Urinary bladder (tissue), 4 donors: ENCODE measurements around the gene WHAMM. TPM values are rescaled to one million over a fixed set of nuclear protein-coding genes. Genes with fewer than 3 reads are reported as not detected.
"Not testable (repeated sequence)": the region's sequence is repeated elsewhere in the genome, so short reads cannot be mapped to it uniquely, and the experiment has no call there.

ENCODE experiments used
- DNase-seq: peaks from one replicate; pipeline ENCODE4 v3.0.0-alpha.2; 2015; ENCODE audit errors: extremely low spot score
- H3K27ac ChIP-seq: one replicate; pipeline ENCODE4 v1.5.1; 2013; ENCODE audit warnings: low read depth, mild to moderate bottlenecking, moderate library complexity
- H3K36me3 ChIP-seq: one replicate; pipeline ENCODE4 v1.6.1; 2013; ENCODE audit warnings: mild to moderate bottlenecking, moderate library complexity; ENCODE audit not compliant: insufficient read depth
- H3K4me1 ChIP-seq: one replicate; pipeline ENCODE4 v1.6.1; 2013; ENCODE audit warnings: mild to moderate bottlenecking, moderate library complexity; ENCODE audit not compliant: insufficient read depth
- H3K4me3 ChIP-seq: one replicate; pipeline ENCODE4 v1.5.1; 2013; ENCODE audit warnings: low read depth, low read length
- WGBS: extraction: QIAGEN DNeasy Blood & Tissue Kit; methylation state at CpG from one replicate; pipeline ENCODE4 v1.1.7; 2013; 5-methylcytosine and 5-hydroxymethylcytosine counted together
- polyA plus RNA-seq: library from polyadenylated mRNA; stranded (reverse); fragments of 200-250 nt; gene quantifications from one replicate; pipeline ENCODE4 v1.2.3, GENCODE V29; 2013
- total RNA-seq: library from RNA; depleted of rRNA; stranded (reverse); fragments of >200 nt; gene quantifications from one replicate; pipeline ENCODE4 v1.2.3, GENCODE V29; 2014
- donor health status: healthy with polysubstance abuse.
- donor health status: healthy.

The WHAMM gene
- total and polyA plus RNA-seq, 2 donors: 5.2 to 6.9 TPM

DNA sequence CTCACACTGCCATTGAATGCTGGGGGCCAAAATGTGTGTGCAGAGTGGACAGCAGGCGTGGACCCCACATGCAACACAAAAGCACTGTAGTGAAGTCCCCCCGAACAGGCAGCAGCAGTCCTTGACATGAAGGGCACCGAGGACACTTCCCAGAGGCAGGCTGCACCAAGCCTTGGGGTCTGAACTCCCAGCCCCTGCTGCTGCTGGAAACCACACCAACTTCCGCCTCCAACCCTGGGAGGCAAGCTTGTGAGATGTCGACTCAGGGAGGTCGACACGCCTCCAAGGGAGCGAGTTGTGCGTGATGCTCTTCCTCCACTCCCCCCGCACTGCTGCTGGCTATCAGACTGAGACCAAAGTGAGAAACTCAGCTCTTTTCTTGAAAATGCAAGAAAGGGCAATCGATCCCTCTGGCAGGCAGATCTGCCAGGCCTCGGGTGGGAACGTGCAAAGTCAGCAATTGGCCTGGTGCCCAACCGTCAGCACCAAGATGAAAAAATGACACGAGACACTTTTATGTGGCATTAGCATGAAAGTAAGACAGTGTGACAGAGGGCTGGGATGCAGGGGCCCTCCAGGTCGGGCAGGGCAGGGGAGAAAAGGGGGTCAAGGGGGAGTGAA is 43.6 kb downstream of the WHAMM start:
- H3K4me1 ChIP-seq: no peaks in the 10 kb centered on the region
- no peak for DNase-seq
- 63% methylated on average over 16 of the region's 16 CpGs for WGBS

DNA sequence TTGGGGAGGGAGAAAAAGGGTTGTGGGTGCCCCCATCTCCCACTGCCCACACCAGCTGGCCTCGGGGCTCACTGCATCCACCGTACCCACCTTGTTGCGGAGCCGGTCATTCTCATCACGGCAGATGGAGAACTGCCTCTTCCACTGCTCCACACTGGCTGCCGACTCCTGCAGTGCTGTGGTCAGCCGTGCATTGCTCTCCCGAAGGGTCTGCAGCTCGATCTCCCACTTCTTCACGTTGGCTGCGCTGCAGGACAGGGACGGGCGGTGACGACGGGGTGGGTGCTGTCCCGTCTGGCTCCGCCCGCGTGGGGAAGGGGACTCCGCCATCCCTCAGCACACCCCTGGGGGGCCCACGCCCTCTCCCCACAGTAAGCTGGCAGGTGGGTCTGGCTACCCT is 45.1 kb downstream of the WHAMM start:
- 91% methylated on average over 21 of the region's 21 CpGs for WGBS
- H3K27ac ChIP-seq: no peak overlapping the region
- no peaks in the 10 kb centered on the region for H3K36me3 ChIP-seq
- no peaks in the 10 kb centered on the region for H3K4me1 ChIP-seq
- DNase-seq: no peak
- no peak overlapping the region for H3K4me3 ChIP-seq

More for the DNA sequence above, 43.6 kb downstream of the WHAMM start:
- Histone ChIP-seq H3K27ac (no peak overlapping the region), H3K4me3 (no peak overlapping the region), H3K36me3 (no peaks in the 10 kb centered on the region)

DNA sequence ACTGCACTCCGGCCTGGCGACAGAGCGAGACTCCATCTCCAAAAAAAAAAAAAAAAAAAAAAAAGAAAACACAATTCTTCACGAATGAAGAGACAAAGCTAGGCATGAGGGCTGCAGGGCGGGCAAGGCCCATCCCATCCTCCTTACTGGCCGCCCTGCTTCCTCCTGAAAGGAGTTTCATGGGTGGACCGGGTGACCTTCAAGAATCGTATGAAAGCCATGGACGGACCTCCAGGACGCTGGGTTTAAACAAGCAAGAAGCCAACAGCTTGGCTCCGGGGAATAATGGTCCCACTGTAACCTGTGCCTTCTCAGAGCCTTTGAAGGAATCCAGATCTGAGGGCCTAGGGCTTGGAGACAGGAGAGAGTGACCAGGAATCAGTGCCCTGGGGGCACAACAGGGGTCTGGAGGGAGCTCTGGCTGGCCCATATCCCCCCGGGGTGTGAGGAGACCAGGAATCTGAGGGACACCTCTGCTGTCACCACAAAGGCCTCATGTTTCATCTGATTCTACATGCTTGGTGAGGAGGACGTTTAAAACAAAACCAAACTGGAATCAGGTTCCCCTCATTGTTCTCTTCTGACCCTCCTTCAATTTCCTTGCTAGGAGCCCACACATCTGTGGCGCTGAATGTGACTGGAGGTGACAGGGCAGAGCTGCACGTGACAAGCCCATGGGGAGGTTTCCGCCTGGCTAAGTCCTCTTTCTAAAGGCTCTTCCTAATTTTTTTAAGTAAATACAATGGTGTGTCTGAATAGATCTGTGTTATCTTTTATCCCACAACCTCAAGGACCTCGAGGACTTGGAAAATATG is 46.1 kb downstream of the WHAMM start:
- WGBS: 82% methylated on average over 17 of the region's 17 CpGs
- Histone ChIP-seq H3K36me3 (no peaks in the 10 kb centered on the region), H3K4me1 (no peaks in the 10 kb centered on the region), H3K27ac (no peak overlapping the region), H3K4me3 (no peak overlapping the region)
- DNase-seq: no peak

DNA sequence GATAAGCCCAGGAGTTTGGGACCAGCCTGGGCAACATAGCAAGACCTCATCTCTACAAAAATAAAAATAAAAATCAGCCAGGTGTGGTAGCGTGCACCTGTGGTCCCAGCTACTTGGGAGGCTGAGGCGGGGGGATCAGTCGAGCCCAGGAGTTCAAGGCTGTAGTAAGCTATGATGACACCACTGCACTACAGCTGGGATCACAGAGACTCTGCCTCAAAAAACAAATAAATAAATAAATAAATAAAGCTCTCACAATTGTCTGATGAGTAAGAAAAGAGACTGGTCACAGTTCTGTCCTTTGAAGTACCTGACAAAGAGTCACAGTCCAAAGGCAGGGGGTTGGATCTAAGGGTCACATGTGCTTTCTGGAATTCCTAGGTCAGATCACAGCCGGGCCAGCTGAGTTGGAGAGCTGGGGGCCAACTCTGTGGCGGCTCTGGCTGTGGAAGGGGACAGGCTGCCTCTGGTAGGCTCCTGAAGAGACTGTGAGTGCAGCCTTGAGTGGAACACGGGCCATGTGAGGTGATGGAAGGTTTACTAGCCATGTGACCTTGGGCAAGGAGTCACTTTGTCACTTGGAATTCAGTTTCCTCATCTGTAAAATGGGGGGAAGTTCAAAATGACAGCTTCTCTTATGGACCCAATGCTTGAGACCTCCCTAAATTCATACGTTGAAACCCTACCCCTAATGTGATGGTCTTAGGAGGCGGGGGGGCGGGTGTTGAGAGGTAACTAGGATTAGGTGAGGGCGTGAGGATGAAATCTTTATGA is 47.2 kb downstream of the WHAMM start:
- Histone ChIP-seq H3K4me3 (no peak overlapping the region), H3K27ac (no peak overlapping the region), H3K4me1 (no peaks in the 10 kb centered on the region), H3K36me3 (no peaks in the 10 kb centered on the region)
- no peak for DNase-seq
- WGBS: 93% methylated on average over 10 of the region's 10 CpGs

DNA sequence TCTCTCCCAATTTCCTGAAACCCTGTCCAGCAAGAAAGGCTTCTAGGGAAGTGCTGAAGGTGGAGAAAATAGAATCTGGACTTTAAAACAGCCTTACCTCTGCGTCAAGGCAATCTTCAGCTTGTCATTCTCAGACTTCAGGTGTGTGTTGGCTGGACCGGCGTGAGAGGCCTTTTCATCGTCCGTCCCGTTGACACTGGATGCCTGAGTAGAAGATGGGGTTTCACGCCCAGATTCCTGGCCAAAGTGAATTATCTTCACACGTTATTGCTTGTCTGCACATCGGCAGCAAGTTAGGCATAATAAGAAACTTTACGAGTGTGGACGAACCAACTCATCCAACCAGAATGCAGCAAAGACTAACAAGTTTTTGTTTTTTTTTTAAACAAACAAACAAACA is 49.5 kb downstream of the WHAMM start:
- WGBS: 88% methylated on average over 11 of the region's 11 CpGs
- no peak for DNase-seq
- Histone ChIP-seq H3K4me1 (no peaks in the 10 kb centered on the region), H3K27ac (no peak overlapping the region), H3K36me3 (no peaks in the 10 kb centered on the region), H3K4me3 (no peak overlapping the region)

DNA sequence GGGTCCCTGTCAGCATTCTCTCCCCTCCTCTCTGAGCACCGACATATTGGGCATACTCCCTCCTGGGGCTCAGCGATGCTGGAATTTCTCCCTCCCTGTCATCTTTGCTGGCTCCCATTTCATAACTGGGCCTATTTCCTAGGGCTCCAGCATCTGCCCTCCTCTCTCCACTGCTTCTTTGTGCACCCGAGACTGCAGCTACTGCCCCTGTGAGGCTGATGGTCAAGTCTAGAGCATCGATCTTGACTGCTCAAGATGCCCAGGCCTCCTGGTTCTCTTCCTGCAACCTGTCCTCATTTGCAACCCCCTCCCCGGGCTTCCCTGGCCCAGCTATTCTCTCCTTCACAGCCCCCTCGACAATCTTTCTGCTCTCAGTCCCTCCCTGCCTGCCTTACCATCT is 53.5 kb downstream of the WHAMM start:
- WGBS: 85% methylated on average over 6 of the region's 6 CpGs
- H3K36me3 ChIP-seq: no peaks in the 10 kb centered on the region
- H3K4me3 ChIP-seq: no peak overlapping the region
- no peaks in the 10 kb centered on the region for H3K4me1 ChIP-seq
- no peak overlapping the region for H3K27ac ChIP-seq
- no peak for DNase-seq

DNA sequence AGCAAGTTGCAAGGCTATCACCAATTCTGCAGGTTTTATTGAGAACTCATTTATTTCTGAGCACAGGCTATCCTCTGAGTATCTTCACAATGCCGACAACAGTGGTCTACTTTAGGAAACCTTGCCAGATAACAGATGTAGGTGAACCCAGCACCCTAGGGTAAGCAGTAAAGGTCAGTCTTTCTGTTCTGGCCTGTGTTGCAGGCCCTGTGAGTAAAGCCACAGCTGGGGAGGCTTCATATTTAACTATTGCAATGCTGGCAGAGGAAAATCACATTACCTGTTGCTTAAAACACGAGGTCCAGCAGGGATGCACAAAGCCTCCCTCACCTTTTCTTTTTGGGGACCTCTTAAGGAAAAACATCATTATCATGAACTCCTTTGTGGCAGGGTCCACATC is 55.5 kb downstream of the WHAMM start:
- Histone ChIP-seq H3K4me1 (no peaks in the 10 kb centered on the region), H3K36me3 (no peaks in the 10 kb centered on the region), H3K4me3 (no peak overlapping the region), H3K27ac (no peak overlapping the region)
- DNase-seq: no peak
- 77% methylated on average over 2 of the region's 2 CpGs for WGBS

DNA sequence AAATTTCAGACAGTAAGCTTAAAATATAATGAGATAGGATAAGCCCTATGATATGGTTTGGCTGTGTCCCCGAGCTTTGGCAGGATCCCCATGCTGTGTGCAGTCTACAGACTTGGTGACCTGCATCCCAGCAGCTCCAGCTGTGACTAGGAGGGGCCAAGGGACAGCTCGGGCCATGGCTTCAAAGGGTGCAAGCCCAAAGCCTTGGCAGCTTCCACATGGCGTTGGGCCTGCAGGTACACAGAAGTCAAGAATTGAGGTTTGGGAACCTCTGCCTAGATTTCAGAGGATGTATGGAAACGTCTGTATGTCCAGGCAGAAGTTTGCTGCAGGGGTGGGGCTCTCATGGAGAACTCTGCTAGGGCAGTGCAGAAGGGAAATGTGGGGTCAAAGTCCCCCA is 56.2 kb downstream of the WHAMM start:
- H3K4me3 ChIP-seq, DNase-seq: not testable (repeated sequence)

DNA sequence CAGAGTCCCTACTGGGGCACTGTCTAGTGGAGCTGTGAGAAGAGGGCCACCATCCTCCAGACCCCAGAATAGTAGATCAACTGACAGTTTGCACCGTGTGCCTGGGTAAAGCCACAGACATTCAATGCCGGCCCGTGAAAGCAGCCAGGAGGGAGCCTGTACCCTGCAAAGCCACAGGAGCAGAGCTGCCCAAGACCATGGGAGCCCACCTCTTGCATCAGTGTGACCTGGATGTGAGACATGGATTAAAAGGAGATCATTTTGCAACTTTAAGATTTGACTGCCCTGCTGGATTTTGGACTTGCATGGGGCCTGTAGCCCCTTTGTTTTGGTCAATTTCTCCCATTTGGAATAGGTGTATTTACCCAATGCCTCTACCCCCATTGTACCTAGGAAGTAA is 56.6 kb downstream of the WHAMM start:
- not testable (repeated sequence) for DNase-seq, H3K4me3 ChIP-seq, H3K4me1 ChIP-seq, H3K36me3 ChIP-seq, H3K27ac ChIP-seq
- 94% methylated on average over 3 of the region's 3 CpGs for WGBS

More for the DNA sequence above, 56.2 kb downstream of the WHAMM start:
- H3K4me1 ChIP-seq, H3K36me3 ChIP-seq, H3K27ac ChIP-seq: not testable (repeated sequence)
- 62% methylated on average over 4 of the region's 4 CpGs for WGBS

DNA sequence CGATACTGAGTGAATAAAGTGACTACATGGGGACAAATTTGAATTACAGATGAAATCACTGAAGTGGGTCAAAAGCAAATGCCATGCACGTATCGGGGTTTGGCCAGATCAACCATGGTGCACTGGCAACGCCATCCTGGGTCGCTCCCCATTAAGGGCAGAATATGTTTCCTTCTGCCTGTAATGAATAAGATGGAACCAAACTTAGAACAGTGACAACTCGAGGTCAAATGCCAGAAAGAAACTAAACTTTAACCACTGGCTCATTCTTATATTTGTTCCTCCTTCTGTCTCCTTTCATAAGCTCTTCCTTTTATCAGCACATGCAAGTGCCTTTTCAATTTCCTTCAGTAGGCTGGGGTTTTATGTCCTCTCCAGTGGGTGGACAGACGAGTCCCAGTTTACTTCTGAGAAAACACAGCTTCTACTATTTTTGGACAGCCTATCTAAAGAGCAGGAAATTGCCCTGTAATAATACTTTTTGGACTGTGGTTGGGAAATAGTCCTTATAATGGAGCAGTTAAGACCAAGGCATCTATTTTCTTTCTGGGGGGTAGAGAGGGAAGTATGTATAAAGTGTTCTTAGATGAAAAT is 61.4 kb downstream of the WHAMM start:
- Histone ChIP-seq H3K36me3 (no peaks in the 10 kb centered on the region), H3K4me1 (no peaks in the 10 kb centered on the region), H3K27ac (no peak overlapping the region), H3K4me3 (no peak overlapping the region)
- WGBS: 65% methylated on average over 7 of the region's 7 CpGs
- no peak for DNase-seq

DNA sequence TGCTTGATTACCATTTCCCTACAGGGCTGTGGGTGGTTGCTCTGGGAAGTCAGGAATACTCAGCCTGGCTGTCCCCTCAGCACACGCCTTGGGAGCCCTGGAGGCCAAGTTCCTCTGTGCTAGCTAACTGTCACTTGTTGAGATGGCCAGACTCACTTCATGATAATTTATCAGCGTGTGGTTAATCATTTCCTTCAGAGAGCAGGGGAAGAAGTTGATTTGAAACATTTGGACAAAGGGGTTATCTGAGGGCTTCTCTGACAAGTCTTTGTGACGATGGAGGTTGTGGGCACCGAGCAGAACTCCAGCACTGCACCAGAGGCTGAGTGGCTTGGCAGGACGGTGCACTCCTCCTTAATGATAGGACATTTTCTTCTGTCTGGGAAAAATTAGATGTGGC is 61.9 kb downstream of the WHAMM start:
- Histone ChIP-seq H3K4me3 (no peak overlapping the region), H3K4me1 (no peaks in the 10 kb centered on the region), H3K36me3 (no peaks in the 10 kb centered on the region), H3K27ac (no peak overlapping the region)
- DNase-seq: no peak
- 41% methylated on average over 5 of the region's 5 CpGs for WGBS

DNA sequence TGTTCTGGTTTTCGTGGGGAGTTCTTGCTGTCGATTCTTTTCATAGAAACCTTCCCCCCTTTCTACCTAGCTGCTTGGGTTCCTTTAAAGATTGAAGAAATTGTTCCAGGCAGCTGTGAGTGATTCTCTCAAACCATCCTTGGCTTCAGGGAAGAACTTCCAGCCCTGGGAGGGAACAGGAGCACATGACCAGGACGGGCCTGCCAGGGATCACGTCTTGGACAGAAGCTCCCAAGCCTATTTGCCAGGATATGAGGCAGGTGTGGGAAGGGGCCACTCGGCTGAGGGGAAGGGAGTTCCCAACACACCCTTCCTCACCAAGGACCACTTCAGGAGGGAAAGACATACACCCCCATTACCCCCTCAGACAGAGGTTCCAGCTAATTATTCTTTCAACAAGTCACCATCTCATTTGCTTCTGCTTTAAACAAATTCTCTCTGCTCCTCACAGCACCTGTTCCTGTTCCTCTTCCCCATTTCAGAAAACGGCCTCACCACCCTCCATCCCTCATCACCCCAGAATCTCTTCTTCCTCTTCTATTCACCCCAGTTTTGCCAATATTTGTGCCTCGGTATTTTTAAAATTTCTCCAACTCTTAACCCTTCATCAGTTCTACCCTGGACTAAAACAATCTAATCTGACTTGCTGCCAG is 62.5 kb downstream of the WHAMM start:
- 80% methylated on average over 7 of the region's 7 CpGs for WGBS

DNA sequence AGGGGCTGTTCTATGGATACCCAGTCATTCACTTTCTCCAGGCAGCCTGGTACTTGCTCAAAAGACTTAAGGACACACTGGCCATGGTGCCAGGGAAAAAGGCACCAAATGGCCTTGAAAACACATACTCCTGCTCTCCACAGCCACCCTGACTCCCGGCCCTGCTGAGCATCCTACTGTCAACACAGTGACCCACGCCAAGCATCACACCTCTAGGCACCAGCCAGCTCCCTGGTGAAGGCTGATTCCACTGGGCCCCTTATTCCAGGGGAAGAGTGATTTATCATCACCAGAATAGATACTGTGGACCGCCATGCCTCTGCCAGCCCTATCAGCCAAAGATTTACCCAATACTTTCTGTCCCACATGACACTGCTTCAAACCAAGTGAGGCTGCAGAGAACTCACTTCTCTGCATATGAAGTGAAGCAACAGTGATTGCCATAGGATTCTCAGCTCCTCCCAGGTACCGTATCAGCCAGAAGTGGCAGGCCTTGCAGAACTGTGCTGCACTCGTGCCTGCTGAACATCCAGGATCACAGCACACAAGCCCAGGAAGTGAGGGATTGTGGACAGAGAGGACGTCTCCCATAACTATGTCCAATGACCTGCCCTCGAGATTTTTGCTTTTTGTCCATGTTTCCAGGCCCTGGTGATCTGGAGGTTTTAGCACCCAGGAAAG is 63.7 kb downstream of the WHAMM start:
- no peaks in the 10 kb centered on the region for H3K36me3 ChIP-seq
- DNase-seq: no peak

More for the DNA sequence above, 62.5 kb downstream of the WHAMM start:
- Histone ChIP-seq H3K4me1 (no peaks in the 10 kb centered on the region), H3K4me3 (no peak overlapping the region), H3K27ac (no peak overlapping the region), H3K36me3 (no peaks in the 10 kb centered on the region)
- DNase-seq: no peak

More for the DNA sequence above, 63.7 kb downstream of the WHAMM start:
- no peak overlapping the region for H3K4me3 ChIP-seq
- WGBS: 74% methylated on average over 7 of the region's 7 CpGs
- no peak overlapping the region for H3K27ac ChIP-seq
- no peaks in the 10 kb centered on the region for H3K4me1 ChIP-seq
